Measurements from ENCODE around the gene FBRS.
"Not testable (repeated sequence)": the region's sequence is repeated elsewhere in the genome, so short reads cannot be mapped to it uniquely, and the experiment has no call there.

FBRS gene

GRCh38 chr16:30657866-30658730 is at the start of gene FBRS:
Gene FBRS (plus strand): TSS chr16:30658431. CDS start chr16:30659519, 1,088 bp downstream.
- peak; percentile 100 for DNase-seq

GRCh38 chr16:30609002-30609925 is 49.0 kb upstream of the FBRS start:
- no peak for DNase-seq

- DNase-seq = peak; percentile 99
Measured at GRCh38 chr16:30609926-30610839, 48.0 kb upstream of the FBRS start, which contains the start of gene ZNF689. Gene ZNF689 (minus strand): TSS chr16:30610389. CDS start chr16:30610041, 348 bp downstream.

GRCh38 chr16:30615358-30616091 is 42.7 kb upstream of the FBRS start:
- DNase-seq = peak; percentile 31

- no peak for DNase-seq
Measured at GRCh38 chr16:30619202-30619601, 39.0 kb upstream of the FBRS start.

- DNase-seq = no peak
Measured at GRCh38 chr16:30619638-30620037, 38.6 kb upstream of the FBRS start.

- no peak for DNase-seq
Measured at GRCh38 chr16:30620169-30620568, 38.1 kb upstream of the FBRS start.

GRCh38 chr16:30621765-30622164 is 36.5 kb upstream of the FBRS start:
- no peak for DNase-seq

- no peak for DNase-seq
Measured at GRCh38 chr16:30622455-30623032, 35.7 kb upstream of the FBRS start.

- DNase-seq = no peak
Measured at GRCh38 chr16:30623536-30624283, 34.5 kb upstream of the FBRS start.

GRCh38 chr16:30626236-30626635 is 32.0 kb upstream of the FBRS start:
- no peak for DNase-seq

- DNase-seq = peak; percentile 80
Measured at GRCh38 chr16:30628628-30629540, 29.3 kb upstream of the FBRS start.

- not testable (repeated sequence) for DNase-seq
Measured at GRCh38 chr16:30632454-30632853, 25.8 kb upstream of the FBRS start.

- no peak for DNase-seq
Measured at GRCh38 chr16:30633526-30633925, 24.7 kb upstream of the FBRS start.

GRCh38 chr16:30636599-30636998 is 21.6 kb upstream of the FBRS start:
- no peak for DNase-seq

- not testable (repeated sequence) for DNase-seq
Measured at GRCh38 chr16:30637139-30637538, 21.1 kb upstream of the FBRS start.

- DNase-seq = no peak
Measured at GRCh38 chr16:30637944-30638343, 20.3 kb upstream of the FBRS start.

- DNase-seq = no peak
Measured at GRCh38 chr16:30641378-30641982, 16.8 kb upstream of the FBRS start.

GRCh38 chr16:30644334-30644830 is 13.8 kb upstream of the FBRS start:
- DNase-seq = no peak
